Measurements from ENCODE around the gene IER2.

Gene IER2

GRCh38 chr19:13149628-13150186 lies 504 bp upstream of the IER2 start:
- DNase-seq (ENCODE audit: extremely low spot score), result no peak
- ChIA-PET CTCF (interaction anchor here (0.7 to 1.2 kb wide), 3 partner anchors 13 to 184 kb away, joined by 3 read pairs; no protein-coding TSS in a partner anchor), POLR2A (interaction anchor here (1.1 to 2.5 kb wide), 4 partner anchors 13 to 45 kb away, joined by 3 to 15 read pairs (median 8); partner anchors contain the start of gene NACC1)
- TF ChIP-seq FOXM1 (IDR thresholded peaks at IDR 0.05; ENCODE audit: borderline replicate concordance) (no peak), HDGF (IDR thresholded peaks at IDR 0.05; ENCODE audit: borderline replicate concordance) (no peak), L3MBTL2 (conservative IDR thresholded peaks at IDR 0.05) (peak; percentile 25; the same call in 1 of the 2 replicates)

GRCh38 chr19:13150931-13151604 lies 857 bp downstream of the IER2 start:
- ChIA-PET POLR2A (interaction anchor here (2.2 to 2.5 kb wide), 3 partner anchors 12 to 44 kb away, joined by 6 to 15 read pairs (median 11); partner anchors contain the start of gene NACC1), CTCF (interaction anchor here (0.5 to 1.2 kb wide), 3 partner anchors 12 to 473 kb away, joined by 3 read pairs; no protein-coding TSS in a partner anchor)
- DNase-seq (ENCODE audit: extremely low spot score), result no peak
- no peak for TF ChIP-seq ELF4 (IDR thresholded peaks at IDR 0.05)

- ChIA-PET POLR2A (interaction anchor here (0.7 to 2.2 kb wide), 28 partner anchors 10 to 612 kb away, joined by 3 to 66 read pairs (median 4); partner anchors contain the start of genes MRI1 and NACC1), CTCF (interaction anchor here (0.9 kb wide), 1 partner anchor 9 kb away, joined by 4 read pairs; no protein-coding TSS in a partner anchor)
- TF ChIP-seq TARDBP (IDR thresholded peaks at IDR 0.05) (no peak), LEF1 (IDR thresholded peaks at IDR 0.05; ENCODE audit: borderline replicate concordance) (no peak), ELF4 (IDR thresholded peaks at IDR 0.05) (no peak), BHLHE40 (IDR thresholded peaks at IDR 0.05; ENCODE audit: borderline replicate concordance) (no peak), CTBP1 (IDR thresholded peaks at IDR 0.05; ENCODE audit: borderline replicate concordance) (no peak), ARNT (IDR thresholded peaks at IDR 0.05) (no peak; the same call in 1 of the 2 replicates), PKNOX1 (IDR thresholded peaks at IDR 0.05) (peak; percentile 40; the same call in 1 of the 2 replicates), SUZ12 (IDR thresholded peaks at IDR 0.05) (no peak), HDGF (IDR thresholded peaks at IDR 0.05; ENCODE audit: borderline replicate concordance) (no peak), SP1 (IDR thresholded peaks at IDR 0.05) (no peak), L3MBTL2 (conservative IDR thresholded peaks at IDR 0.05) (peak; percentile 76), FOXA1 (IDR thresholded peaks at IDR 0.05) (no peak), FOXM1 (IDR thresholded peaks at IDR 0.05; ENCODE audit: borderline replicate concordance) (peak; percentile 48; the same call in 1 of the 2 replicates), FOXK2 (IDR thresholded peaks at IDR 0.05) (no peak), NFRKB (IDR thresholded peaks at IDR 0.05) (no peak), ZNF384 (IDR thresholded peaks at IDR 0.05) (no peak)
- peak; percentile 94 for DNase-seq (ENCODE audit: extremely low spot score)
Measured at GRCh38 chr19:13151605-13152355, 1.6 kb downstream of the IER2 start.

- POLR2A ChIA-PET, result interaction anchor here (0.6 to 2.2 kb wide), 37 partner anchors 10 to 612 kb away, joined by 3 to 66 read pairs (median 4); partner anchors contain the start of genes MRI1, NACC1, RNASEH2A and RTBDN
- CTCF ChIA-PET, result interaction anchor here (0.9 kb wide), 2 partner anchors 9 to 187 kb away, joined by 3 to 4 read pairs; no protein-coding TSS in a partner anchor
- no peak for DNase-seq (ENCODE audit: extremely low spot score)
- no peak for TF ChIP-seq TARDBP (IDR thresholded peaks at IDR 0.05)
- no peak for TF ChIP-seq FOXK2 (IDR thresholded peaks at IDR 0.05)
- TF ChIP-seq NFRKB (IDR thresholded peaks at IDR 0.05), result no peak
- TF ChIP-seq PKNOX1 (IDR thresholded peaks at IDR 0.05), result no peak
- TF ChIP-seq ARNT (IDR thresholded peaks at IDR 0.05), result no peak
- no peak for TF ChIP-seq SUZ12 (IDR thresholded peaks at IDR 0.05)
- no peak for TF ChIP-seq FOXM1 (IDR thresholded peaks at IDR 0.05; ENCODE audit: borderline replicate concordance)
Measured at GRCh38 chr19:13152356-13152973, 2.3 kb downstream of the IER2 start.

- DNase-seq (ENCODE audit: extremely low spot score), result peak; percentile 87
- POLR2A ChIA-PET, result interaction anchor here (0.6 to 2.2 kb wide), 33 partner anchors 10 to 611 kb away, joined by 3 to 66 read pairs (median 4); partner anchors contain the start of genes MRI1, NACC1, RNASEH2A and RTBDN
- CTCF ChIA-PET, result interaction anchor here (0.9 kb wide), 2 partner anchors 8 to 187 kb away, joined by 3 to 4 read pairs; no protein-coding TSS in a partner anchor
- peak; percentile 62; the same call in 1 of the 2 replicates for TF ChIP-seq CTBP1 (IDR thresholded peaks at IDR 0.05; ENCODE audit: borderline replicate concordance)
- peak; percentile 65 for TF ChIP-seq PKNOX1 (IDR thresholded peaks at IDR 0.05)
- TF ChIP-seq FOXA1 (IDR thresholded peaks at IDR 0.05), result no peak
- no peak; the same call in 1 of the 2 replicates for TF ChIP-seq LEF1 (IDR thresholded peaks at IDR 0.05; ENCODE audit: borderline replicate concordance)
- no peak for TF ChIP-seq SP1 (IDR thresholded peaks at IDR 0.05)
- TF ChIP-seq HDGF (IDR thresholded peaks at IDR 0.05; ENCODE audit: borderline replicate concordance), result peak; percentile 27; the same call in 1 of the 2 replicates
- no peak for TF ChIP-seq FOXM1 (IDR thresholded peaks at IDR 0.05; ENCODE audit: borderline replicate concordance)
- no peak for TF ChIP-seq NFRKB (IDR thresholded peaks at IDR 0.05)
- no peak for TF ChIP-seq SUZ12 (IDR thresholded peaks at IDR 0.05)
- peak; percentile 96 for TF ChIP-seq ELF4 (IDR thresholded peaks at IDR 0.05)
Measured at GRCh38 chr19:13152974-13153568, 2.9 kb downstream of the IER2 start.
